Measurements from ENCODE around the gene CD86. TPM values are rescaled to one million over a fixed set of nuclear protein-coding genes. Genes with fewer than 3 reads are reported as not detected.
A peak's percentile ranks its signal among the peaks of the same experiment; 100 is the strongest.

CD86 gene
- total RNA-seq, 1 donor from 2014 or later, result not detected

- Histone ChIP-seq H3K79me2 (ENCODE audit: insufficient read depth, low read length) (no peaks in the 10 kb centered on the region), H3K4me2 (ENCODE audit: low read length) (no peak overlapping the region), H2AFZ (ENCODE audit: low read depth, low read length) (no peak overlapping the region), H3K36me3 (ENCODE audit: insufficient read depth, low read length) (no peaks in the 10 kb centered on the region), H3K27ac (ENCODE audit: low read depth, low read length) (no peak overlapping the region), H4K20me1 (ENCODE audit: insufficient read depth, low read length) (no peaks in the 10 kb centered on the region), H3K9me3 (ENCODE audit: insufficient read depth, low read depth, low read length) (no peaks in the 10 kb centered on the region), H3K9ac (ENCODE audit: low read length) (no peak overlapping the region), H3K4me3 (ENCODE audit: insufficient read depth, low read depth, low read length) (no peak overlapping the region), H3K27me3 (ENCODE audit: insufficient read depth, low read length) (no peaks in the 10 kb centered on the region), H3K4me1 (ENCODE audit: insufficient read depth, low read length) (no peaks in the 10 kb centered on the region)
- no peak for TF ChIP-seq CTCF (IDR thresholded peaks at IDR 0.05; ENCODE audit: insufficient read depth, low read depth, low read length)
- no peak for TF ChIP-seq EZH2 (IDR thresholded peaks at IDR 0.05; ENCODE audit: insufficient read depth, low read length)
- FAIRE-seq (no peak), DNase-seq (ENCODE audit: low read depth) (no peak)
- H3K27ac Mint-ChIP-seq (ENCODE audit: unreplicated experiment), result no peak overlapping the region
- no peaks in the 10 kb centered on the region for H3K36me3 Mint-ChIP-seq (ENCODE audit: low read depth, unreplicated experiment)
- H3K4me3 Mint-ChIP-seq (ENCODE audit: unreplicated experiment), result no peak overlapping the region
- H3K9me3 Mint-ChIP-seq (ENCODE audit: unreplicated experiment), result no peaks in the 10 kb centered on the region
- no peaks in the 10 kb centered on the region for H3K27me3 Mint-ChIP-seq (ENCODE audit: low read depth, unreplicated experiment)
- H3K4me1 Mint-ChIP-seq (ENCODE audit: low read depth, unreplicated experiment), result peaks cover 3% of the 10 kb centered on the region
Measured at GRCh38 chr3:122100591-122101463, 45.7 kb downstream of the CD86 start.

GRCh38 chr3:122101646-122102045 lies 46.5 kb downstream of the CD86 start:
- no peak for FAIRE-seq
- DNase-seq (ENCODE audit: low read depth), result peak; percentile 20
- H3K4me3 Mint-ChIP-seq (ENCODE audit: unreplicated experiment), result no peak overlapping the region

More at GRCh38 chr3:122101646-122102045, 46.5 kb downstream of the CD86 start:
- no peaks in the 10 kb centered on the region for H3K27me3 ChIP-seq (ENCODE audit: insufficient read depth, low read length)
- H3K4me3 ChIP-seq (ENCODE audit: insufficient read depth, low read depth, low read length), result no peak overlapping the region
- H3K36me3 Mint-ChIP-seq (ENCODE audit: low read depth, unreplicated experiment), result no peaks in the 10 kb centered on the region
- H3K9me3 ChIP-seq (ENCODE audit: insufficient read depth, low read depth, low read length), result no peaks in the 10 kb centered on the region
- H3K9me3 Mint-ChIP-seq (ENCODE audit: unreplicated experiment), result no peaks in the 10 kb centered on the region
- peaks cover 3% of the 10 kb centered on the region for H3K4me1 Mint-ChIP-seq (ENCODE audit: low read depth, unreplicated experiment)
- no peak overlapping the region for H3K9ac ChIP-seq (ENCODE audit: low read length)
- no peaks in the 10 kb centered on the region for H4K20me1 ChIP-seq (ENCODE audit: insufficient read depth, low read length)
- no peaks in the 10 kb centered on the region for H3K79me2 ChIP-seq (ENCODE audit: insufficient read depth, low read length)
- no peak overlapping the region for H3K27ac ChIP-seq (ENCODE audit: low read depth, low read length)
- TF ChIP-seq EZH2 (IDR thresholded peaks at IDR 0.05; ENCODE audit: insufficient read depth, low read length) (no peak), CTCF (IDR thresholded peaks at IDR 0.05; ENCODE audit: insufficient read depth, low read depth, low read length) (peak; percentile 42)
- no peaks in the 10 kb centered on the region for H3K27me3 Mint-ChIP-seq (ENCODE audit: low read depth, unreplicated experiment)
- no peaks in the 10 kb centered on the region for H3K4me1 ChIP-seq (ENCODE audit: insufficient read depth, low read length)
- no peaks in the 10 kb centered on the region for H3K36me3 ChIP-seq (ENCODE audit: insufficient read depth, low read length)
- H2AFZ ChIP-seq (ENCODE audit: low read depth, low read length), result no peak overlapping the region
- no peak overlapping the region for H3K27ac Mint-ChIP-seq (ENCODE audit: unreplicated experiment)
- no peak overlapping the region for H3K4me2 ChIP-seq (ENCODE audit: low read length)
